Left lobe of liver (tissue), 2 donors: Measurements from ENCODE around the gene TXNDC5. TPM values are rescaled to one million over a fixed set of nuclear protein-coding genes. Genes with fewer than 3 reads are reported as not detected.
A peak's percentile ranks its signal among the peaks of the same experiment; 100 is the strongest.

Experiments
- ATAC-seq: fragments of 200-7000 bp; cut with Tn5 transposase; one replicate; pipeline ENCODE4 v1.9.1; 2020; ENCODE audit warnings: mild to moderate bottlenecking, moderate library complexity
- DNase-seq: peaks from one replicate; pipeline ENCODE4 v3.0.0-alpha.2; 2020; ENCODE audit warnings: low spot score
- total RNA-seq: library from RNA; stranded (reverse); gene quantifications from one replicate; pipeline ENCODE4 v1.2.1, GENCODE V29; 2021
- donor health status: DM: no; HTN: no; CAD: no; lungs with moderate emphysema.
- donor health status: DM: no; HTN: yes; CAD: no.

Gene TXNDC5
- total RNA-seq, 1 donor from 2014 or later = 121 TPM

DNA sequence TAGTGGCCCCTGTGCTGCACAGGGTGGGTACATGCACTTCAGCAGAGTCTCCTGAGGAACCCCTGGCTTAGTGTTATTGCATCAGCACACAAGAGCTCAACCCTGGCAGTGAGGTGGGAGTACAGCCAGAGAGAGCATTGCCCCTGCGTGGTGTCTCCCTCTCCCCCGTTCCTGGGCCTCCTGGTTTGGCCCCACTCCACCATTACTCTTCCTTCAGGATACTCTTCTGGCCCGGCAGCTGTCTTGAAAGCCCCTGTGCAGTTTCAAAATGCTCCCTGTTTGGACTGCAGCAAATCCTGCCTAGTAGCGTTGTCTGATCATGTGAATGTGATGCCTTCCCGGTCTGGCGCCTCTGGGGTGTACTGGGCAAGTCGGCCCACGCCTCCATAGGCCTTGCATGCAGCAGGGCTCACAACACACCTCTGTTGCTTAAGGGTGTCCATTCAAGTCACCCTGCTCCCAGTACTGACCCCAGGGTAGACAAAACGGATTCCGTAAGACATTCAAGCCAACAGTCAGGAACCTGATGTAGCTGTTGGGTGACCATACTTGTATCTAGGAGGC is 32.1 kb downstream of the TXNDC5 start:
- ATAC-seq = peak; percentile 16
- DNase-seq = no peak

DNA sequence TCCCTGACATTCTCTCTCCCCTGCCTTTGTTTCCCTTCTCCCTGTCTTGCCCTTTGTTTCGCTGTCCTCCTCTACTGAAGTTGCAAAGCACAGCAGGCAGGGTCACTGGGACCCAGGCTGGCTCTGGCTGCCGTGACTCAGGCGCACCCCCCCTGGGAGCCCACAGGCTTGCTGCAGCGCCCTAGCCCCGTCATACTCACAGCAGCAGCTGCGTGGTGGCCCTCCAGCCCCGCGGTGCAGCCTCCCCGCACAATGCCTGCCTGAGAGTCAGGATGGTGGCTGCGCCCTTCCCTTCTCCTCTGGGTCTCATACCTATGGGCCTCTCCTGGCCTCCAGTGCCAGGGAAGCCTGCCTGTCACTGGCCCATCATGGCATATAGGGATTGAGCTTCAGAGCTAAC is 41.7 kb downstream of the TXNDC5 start:
- no peak for DNase-seq
- no peak for ATAC-seq

DNA sequence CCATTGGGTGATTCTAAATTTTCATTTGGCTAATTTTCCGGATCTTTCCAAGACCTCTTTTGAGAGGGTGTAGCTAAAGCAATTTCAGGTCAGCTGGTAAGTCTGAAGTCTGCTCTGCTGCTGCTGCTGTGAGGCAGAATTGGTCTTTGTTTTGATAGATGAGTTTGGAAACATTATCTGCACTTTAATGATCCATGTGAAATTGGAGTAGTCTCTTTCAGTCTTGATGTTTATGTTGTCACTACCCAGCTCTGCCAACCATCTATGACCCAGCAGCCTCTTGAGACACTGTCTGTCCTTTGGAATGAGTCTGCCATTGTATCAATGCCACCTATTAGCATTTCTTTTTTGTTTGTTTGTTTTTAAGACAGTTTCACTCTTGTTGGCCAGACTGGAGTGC is 44.1 kb downstream of the TXNDC5 start:
- ATAC-seq = no peak
- no peak for DNase-seq

DNA sequence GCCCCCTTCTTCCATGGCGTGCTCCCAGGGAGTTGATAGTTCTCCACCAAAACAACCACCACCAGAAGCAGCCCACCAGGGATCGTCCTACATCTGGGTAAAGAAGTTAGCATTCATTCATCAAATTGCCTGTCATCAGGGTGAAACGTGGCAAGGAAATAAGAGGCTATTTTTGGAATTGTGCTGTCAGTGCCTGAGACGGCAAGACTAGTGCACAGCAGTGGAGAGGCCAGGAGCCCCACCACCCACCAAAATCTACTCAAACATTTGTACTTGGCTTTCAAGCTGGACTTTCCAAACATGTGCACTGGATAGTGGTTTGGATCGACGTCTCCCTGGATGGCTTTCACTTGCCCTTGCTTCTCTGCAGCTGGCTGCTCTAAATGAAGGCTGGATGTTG is 44.8 kb downstream of the TXNDC5 start:
- ATAC-seq = no peak
- no peak for DNase-seq

DNA sequence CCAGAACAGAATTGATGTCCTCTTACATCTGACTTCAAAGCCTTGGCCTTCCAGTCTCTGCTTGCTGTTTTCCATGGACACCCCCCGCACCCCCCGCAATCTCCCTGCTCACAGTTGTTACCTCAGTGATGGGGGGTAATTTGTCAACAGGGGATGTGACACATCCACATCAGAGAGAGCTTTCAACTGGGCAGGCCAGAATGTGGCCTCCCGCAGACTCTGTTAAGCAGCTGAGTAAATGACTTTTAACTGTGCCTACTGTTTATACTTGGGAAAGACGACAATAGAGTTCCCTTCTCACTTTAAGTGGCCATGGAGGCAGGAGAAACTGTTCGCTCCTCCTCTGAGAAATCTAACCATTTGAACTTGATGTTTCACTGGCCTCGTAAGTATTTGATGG is 51.0 kb downstream of the TXNDC5 start:
- ATAC-seq (no peak), DNase-seq (no peak)

DNA sequence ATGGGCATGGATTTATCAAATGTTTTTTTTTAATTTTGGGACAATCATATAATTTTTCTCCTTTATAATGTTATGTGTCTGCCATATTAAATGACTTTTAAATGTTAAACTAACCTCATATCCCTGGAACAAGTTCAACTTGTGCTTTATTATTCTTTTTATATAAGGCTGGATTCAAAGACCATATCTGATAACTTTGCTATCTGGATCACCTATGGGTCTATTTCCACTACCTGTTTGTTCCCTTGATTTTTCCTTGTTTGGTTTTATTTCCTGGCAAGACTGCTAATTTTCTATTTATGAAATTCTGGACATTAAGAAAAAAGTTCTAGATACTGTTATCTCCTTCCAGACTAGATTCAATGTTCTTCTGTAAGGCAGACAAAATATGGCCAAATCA is 58.8 kb downstream of the TXNDC5 start:
- DNase-seq (no peak), ATAC-seq (no peak)

DNA sequence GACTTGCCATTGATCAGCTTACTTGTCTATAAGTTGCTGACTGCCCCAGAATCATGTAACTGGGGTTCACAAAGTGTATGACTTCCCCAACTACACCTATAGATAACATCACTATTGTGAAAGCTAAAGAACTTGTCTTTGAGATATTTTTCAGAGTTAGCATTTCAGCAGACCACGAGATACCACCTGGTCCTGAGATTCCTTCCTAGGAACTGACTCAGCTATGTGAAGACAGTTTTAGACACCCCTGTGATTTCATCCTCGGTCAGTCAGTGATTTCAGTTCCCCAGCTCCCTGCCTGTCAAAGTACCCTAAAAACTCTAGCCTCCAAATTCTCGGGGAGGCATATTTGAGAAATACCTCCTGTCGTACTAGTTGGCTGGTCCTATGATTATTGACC is 62.4 kb downstream of the TXNDC5 start:
- DNase-seq = no peak
- no peak for ATAC-seq

DNA sequence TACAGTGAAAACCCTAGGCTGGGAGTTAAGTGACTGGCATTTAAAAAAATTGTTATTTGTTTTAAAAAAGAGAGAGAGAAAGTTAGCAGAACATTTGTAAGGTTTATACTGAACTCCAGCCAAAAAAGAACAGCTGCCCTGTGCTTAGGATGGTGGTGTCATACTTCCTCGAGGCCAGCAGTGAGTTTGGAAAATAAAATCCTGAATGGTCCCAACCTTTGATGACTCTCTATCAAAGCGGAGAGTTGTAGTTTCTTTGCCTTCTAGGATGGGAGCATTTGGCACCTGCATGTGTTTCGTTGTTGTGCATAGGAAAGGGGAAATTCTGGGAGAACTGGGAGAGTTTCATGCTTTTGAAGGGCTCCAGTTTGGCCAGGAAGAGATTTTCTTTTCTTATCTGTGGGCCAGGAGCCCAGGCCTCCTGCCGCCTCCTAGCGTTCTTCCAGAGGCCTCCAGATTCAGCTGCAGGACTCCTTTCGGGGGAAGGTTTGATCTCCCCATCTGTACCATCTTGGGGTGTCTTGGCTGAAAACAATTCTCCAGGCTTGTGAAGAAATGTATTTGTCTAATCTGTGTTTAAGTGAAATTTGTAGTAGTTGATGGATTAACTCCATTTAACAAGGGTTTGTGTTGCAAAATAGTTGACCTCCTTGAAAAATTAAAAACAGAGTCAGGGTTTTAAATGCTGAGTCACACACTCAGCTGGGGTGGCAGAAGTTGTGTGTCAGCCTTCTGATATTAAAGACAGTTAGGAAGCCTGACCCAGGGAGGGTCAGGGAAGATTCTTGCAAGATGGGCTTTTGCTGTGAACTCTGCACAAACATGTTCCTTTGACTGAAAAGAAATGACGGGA is 63.4 kb downstream of the TXNDC5 start:
- ATAC-seq (no peak), DNase-seq (no peak)

DNA sequence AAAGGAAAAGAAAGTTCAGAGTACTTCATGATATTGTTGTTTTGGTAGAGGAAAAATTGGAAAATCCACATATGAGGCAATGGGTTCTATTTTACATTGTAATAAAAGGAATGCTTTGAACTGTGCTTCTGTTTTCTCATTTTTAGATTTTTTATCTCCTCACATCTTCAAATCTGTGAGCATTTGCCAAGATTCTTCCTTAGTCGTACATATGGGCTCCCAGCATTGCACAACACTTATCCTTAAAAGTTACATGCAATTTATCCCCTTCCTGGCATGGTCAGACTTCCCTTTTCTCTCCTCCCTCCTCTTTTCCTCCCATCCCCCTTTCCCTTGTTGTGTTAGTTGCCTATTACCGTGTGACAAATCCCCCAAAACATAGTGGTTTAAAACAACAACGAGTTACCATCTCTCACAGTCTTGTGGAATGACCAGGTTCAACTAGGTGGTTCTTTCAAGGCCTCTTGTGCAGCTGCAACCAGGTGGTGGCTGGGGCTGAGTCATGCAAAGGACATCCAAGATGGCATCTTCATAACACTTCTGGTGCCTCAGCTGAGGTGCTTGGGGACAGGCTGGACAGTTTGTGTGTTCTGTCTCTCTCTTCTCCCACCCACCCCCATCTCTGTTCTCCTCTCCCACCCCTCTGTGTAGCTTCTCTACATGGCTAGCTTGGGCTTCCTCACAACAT is 68.7 kb downstream of the TXNDC5 start:
- DNase-seq (no peak), ATAC-seq (no peak)

DNA sequence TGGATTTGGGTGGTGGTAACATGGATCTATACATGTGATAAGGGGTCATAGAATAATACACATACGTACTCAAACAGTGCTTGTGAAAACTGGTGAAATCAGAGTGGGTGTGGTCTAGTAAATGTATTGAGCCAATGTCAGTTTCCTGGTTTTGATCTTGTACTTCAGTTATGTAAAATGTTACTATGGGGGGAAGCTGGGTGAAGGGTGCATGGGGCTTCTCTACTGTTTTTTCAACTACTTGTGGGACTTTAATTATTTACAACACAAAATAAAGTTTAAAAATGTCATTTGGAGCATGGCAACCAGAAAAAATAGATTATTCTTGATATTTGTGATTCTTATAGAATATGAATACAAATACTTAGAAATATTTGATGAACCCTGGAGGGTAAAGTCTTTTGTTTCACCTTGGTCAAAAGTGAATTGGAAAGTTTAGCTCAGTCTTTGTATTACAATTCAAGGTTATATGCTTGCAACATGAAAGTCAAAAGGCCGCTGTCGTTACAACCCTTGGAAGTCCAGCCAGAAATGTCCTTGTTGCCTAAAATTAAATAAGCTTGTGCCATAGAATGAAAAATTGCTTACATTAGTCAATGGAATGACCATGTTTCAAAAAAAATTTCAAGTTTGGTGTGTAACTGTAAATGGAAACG is 74.1 kb downstream of the TXNDC5 start:
- no peak for ATAC-seq
- no peak for DNase-seq

DNA sequence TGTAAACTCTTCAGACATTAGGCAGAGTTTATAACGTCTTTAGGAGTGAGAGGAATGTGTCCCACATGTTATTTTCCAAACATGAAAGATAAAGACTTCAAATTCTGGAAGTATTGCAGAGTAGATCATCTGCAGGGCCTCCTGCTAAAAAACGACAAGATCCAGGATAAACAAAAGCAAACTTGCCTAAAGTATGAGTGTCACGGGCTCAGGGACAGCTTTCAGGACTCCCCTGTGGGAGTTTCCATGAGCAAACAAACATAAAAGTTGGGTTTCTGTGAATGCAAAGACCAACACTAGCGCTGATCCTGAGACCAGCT is 76.9 kb downstream of the TXNDC5 start:
- no peak for DNase-seq
- no peak for ATAC-seq

DNA sequence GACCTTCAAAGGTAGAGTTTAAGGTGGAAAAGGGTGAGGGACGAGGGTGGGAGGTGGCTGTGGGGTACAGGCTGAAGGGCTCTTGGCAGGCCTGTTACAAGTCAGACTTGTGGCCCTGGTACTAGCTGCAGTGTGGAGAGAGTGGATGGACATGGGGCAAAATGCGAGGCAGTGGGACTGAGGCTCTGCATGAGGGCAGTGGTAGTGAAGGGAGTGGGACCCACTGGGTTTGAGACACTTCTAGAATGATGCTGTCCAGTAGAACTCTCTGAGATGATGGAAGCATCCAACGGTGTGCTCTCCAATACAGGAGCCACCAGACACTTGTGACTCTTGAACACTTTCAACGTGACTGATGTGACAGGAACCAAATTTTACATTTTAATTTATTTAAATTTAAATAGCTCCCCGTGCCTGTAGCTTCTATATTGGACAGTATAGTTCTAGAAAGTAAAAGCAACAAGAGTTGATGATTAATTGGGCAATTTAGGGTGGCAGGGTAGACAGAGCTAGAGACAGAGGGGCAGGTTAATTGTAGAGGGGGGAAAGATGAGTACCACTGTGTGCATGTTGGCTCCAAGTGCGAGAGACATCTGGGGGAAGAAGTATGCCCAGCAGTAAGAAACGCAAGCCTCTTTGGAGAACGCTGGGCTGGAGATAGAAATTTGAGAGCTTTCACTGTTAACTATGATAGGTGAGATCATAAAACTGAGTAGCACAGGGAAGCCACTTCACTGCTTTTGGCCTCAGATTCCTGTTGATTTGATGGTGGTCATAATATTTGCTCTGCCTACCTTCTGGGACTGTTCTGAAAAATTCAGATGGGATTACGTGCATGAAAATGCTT is 77.5 kb downstream of the TXNDC5 start:
- ATAC-seq = no peak
- DNase-seq = no peak

Other genes starting within 250 kb of the TXNDC5 start
- gene BMP6, start 184.7 kb downstream of the TXNDC5 start, total RNA-seq = 3.6 TPM
- gene BLOC1S5, start 153.6 kb upstream of the TXNDC5 start, total RNA-seq = 4.9 TPM
- 5.8 TPM for gene EEF1E1, start 191.8 kb upstream of the TXNDC5 start, total RNA-seq